Esophagus muscularis mucosa (tissue), 4 donors: Measurements from ENCODE around the gene MAGI2.

Experiments used
- EP300 ChIP-seq: sonication (generic); formaldehyde crosslinking; IDR thresholded peaks from one replicate; pipeline ENCODE4 v1.6.1; 2017; ENCODE audit warnings: antibody characterized with exemption
- POLR2A ChIP-seq: fragments of 450-650 bp; IDR thresholded peaks from one replicate; pipeline ENCODE4 v1.6.1; 2017; ENCODE audit warnings: antibody characterized with exemption, moderate library complexity, mild to moderate bottlenecking, low read depth
- POLR2AphosphoS5 ChIP-seq, 2 donors: sonication (generic); formaldehyde crosslinking; IDR thresholded peaks; one replicate each; pipeline ENCODE4 v1.6.1; 2017; ENCODE audit warnings: antibody characterized with exemption in 2 of 2
- TF ChIP-seq, protein P1 (sequence below), 3 experiments: fragments of 200-600 bp in 2 of 3; fragments of 450-650 bp in 1 of 3; sonication (generic) in 2 of 3; IDR thresholded peaks; one replicate each; pipeline ENCODE4 v1.5.1; 2017 to 2019; ENCODE audit warnings: antibody characterized with exemption in 3 of 3, mild to moderate bottlenecking in 2 of 3, moderate library complexity in 1 of 3

DNA sequence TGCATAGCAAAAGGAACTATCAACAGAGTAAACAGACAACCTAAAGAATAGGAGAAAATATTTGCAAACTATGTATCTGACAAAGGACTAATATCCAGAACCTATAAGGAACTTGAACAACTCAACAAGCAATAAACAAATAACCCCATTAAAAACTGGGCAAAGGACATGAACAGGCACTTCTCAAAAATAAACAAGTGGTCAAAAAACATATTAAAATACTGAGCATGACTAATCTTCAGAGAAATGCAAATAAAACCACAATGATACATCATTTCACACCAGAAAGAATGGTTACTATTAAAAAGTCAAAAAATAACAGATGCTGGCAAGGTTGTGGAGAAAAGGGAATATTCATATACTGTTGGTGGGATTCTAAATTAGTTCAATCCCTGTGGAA, 17.1 kb downstream of the MAGI2 start:
- TF ChIP-seq EP300 (no peak), POLR2A (no peak), POLR2AphosphoS5 (IDR thresholded peaks at IDR 0.05) (no peak)
- TF ChIP-seq, protein P1, sequence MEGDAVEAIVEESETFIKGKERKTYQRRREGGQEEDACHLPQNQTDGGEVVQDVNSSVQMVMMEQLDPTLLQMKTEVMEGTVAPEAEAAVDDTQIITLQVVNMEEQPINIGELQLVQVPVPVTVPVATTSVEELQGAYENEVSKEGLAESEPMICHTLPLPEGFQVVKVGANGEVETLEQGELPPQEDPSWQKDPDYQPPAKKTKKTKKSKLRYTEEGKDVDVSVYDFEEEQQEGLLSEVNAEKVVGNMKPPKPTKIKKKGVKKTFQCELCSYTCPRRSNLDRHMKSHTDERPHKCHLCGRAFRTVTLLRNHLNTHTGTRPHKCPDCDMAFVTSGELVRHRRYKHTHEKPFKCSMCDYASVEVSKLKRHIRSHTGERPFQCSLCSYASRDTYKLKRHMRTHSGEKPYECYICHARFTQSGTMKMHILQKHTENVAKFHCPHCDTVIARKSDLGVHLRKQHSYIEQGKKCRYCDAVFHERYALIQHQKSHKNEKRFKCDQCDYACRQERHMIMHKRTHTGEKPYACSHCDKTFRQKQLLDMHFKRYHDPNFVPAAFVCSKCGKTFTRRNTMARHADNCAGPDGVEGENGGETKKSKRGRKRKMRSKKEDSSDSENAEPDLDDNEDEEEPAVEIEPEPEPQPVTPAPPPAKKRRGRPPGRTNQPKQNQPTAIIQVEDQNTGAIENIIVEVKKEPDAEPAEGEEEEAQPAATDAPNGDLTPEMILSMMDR (IDR thresholded peaks at IDR 0.05), result no peak
